ENCODE data around the gene CENPM. TPM values are rescaled to one million over a fixed set of nuclear protein-coding genes. Genes with fewer than 3 reads are reported as not detected.

The CENPM gene
- total and polyA plus RNA-seq, 5 donors, result 0.23 to 1.8 (median 1.4) TPM; not detected in 2

DNA sequence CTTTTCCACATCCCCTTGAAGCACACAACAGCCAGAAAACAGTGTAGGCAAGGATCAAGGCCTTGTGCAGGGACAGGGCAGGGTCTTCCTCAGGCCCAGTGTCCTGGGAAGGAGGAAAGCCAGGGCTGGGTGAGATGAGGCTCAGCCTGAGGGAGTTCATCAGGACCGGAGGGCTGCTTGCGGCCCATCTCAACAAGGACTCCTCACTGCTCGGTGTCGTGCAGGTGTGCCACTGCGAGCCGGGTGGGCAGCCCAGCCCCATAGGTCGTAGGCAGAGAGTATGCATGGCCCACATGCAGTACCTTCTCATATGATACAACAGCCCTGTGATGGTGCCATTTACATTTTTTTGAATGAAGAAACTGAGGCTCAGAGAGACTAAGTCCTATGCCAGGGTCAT lies 44.9 kb downstream of the CENPM start:
- intact Hi-C loops (cut with DNase I), result no loop called here
- DNase-seq (no peak), ATAC-seq (no peak)
- Histone ChIP-seq H3K4me1 (ENCODE audit: control insufficient read depth, insufficient read depth, low read length) (no peaks in the 10 kb centered on the region), H3K9me3 (ENCODE audit: control insufficient read depth, low read length) (no peaks in the 10 kb centered on the region), H3K27me3 (ENCODE audit: control insufficient read depth, insufficient read depth) (no peaks in the 10 kb centered on the region), H3K4me3 (ENCODE audit: low read length) (no peak overlapping the region), H3K27ac (ENCODE audit: low read length) (no peak overlapping the region)
- WGBS, result 93% methylated on average over 7 of the region's 7 CpGs

DNA sequence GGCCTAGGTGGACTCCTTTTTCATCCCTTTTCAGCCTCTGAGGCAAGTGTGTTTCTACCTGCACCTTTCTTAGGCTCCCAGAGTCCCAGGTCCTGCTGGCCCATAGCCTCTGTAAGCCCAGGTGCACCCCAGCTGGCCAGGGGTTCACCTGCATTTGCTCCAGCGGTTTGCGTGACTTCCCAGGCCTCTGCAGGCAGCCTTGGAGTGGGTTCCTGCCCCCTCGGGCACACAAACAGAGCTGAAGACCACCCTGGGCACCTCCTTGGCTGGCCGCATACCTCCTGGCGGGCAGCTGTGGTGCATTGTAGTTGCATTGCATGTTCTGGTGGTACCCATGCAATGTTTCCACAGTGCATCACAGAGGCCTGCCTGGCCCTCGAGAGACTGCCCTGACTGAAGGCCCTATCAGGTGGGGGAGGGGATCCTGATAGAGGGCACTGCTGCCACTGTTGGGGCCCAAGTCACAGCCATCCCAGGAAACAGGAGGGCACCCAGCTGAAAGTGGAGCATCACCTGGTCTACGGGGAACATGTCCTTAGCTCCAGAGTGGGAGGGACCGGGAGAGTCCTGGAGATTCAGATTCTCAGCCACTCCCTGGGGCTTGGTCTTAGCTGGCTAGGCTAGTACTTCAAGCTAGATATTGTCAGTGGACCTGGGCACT lies 46.2 kb downstream of the CENPM start:
- ATAC-seq, result no peak
- intact Hi-C loops (cut with DNase I), result no loop called here
- no peaks in the 10 kb centered on the region for H3K27me3 ChIP-seq (ENCODE audit: control insufficient read depth, insufficient read depth)
- no peaks in the 10 kb centered on the region for H3K4me1 ChIP-seq (ENCODE audit: control insufficient read depth, insufficient read depth, low read length)
- H3K27ac ChIP-seq (ENCODE audit: low read length), result no peak overlapping the region
- no peak for DNase-seq
- no peaks in the 10 kb centered on the region for H3K9me3 ChIP-seq (ENCODE audit: control insufficient read depth, low read length)
- H3K4me3 ChIP-seq (ENCODE audit: low read length), result no peak overlapping the region
- WGBS, result 92% methylated on average over 8 of the region's 8 CpGs

- intact Hi-C loops (cut with DNase I), result no loop called here
- H3K27ac ChIP-seq (ENCODE audit: low read length), result peak overlapping the region; percentile 74
- DNase-seq, result peak in 2 of 3 donors; percentile 30 to 72
- no peaks in the 10 kb centered on the region for H3K9me3 ChIP-seq (ENCODE audit: control insufficient read depth, low read length)
- no peak overlapping the region for H3K4me3 ChIP-seq (ENCODE audit: low read length)
- no peaks in the 10 kb centered on the region for H3K4me1 ChIP-seq (ENCODE audit: control insufficient read depth, insufficient read depth, low read length)
- no peaks in the 10 kb centered on the region for H3K27me3 ChIP-seq (ENCODE audit: control insufficient read depth, insufficient read depth)
- WGBS, result 77% methylated on average over 13 of the region's 13 CpGs
- peak; percentile 11 to 36 for ATAC-seq
Measured at GRCh38 chr22:41899992-41900651, 46.8 kb downstream of the CENPM start.

GRCh38 chr22:41899110-41899509 lies 47.8 kb downstream of the CENPM start:
- intact Hi-C loops (cut with DNase I), result no loop called here
- Histone ChIP-seq H3K9me3 (ENCODE audit: control insufficient read depth, low read length) (no peaks in the 10 kb centered on the region), H3K4me1 (ENCODE audit: control insufficient read depth, insufficient read depth, low read length) (no peaks in the 10 kb centered on the region), H3K27me3 (ENCODE audit: control insufficient read depth, insufficient read depth) (no peaks in the 10 kb centered on the region), H3K4me3 (ENCODE audit: low read length) (no peak overlapping the region), H3K27ac (ENCODE audit: low read length) (peak overlapping the region; percentile 74)
- no peak for DNase-seq
- WGBS, result 74% methylated on average over 5 of the region's 5 CpGs
- peak; percentile 27 to 36 for ATAC-seq

- H3K9me3 ChIP-seq (ENCODE audit: control insufficient read depth, low read length), result no peaks in the 10 kb centered on the region
- H3K4me1 ChIP-seq (ENCODE audit: control insufficient read depth, insufficient read depth, low read length), result no peaks in the 10 kb centered on the region
- peak overlapping the region; percentile 26 for H3K27ac ChIP-seq (ENCODE audit: low read length)
- no peak for DNase-seq
- H3K27me3 ChIP-seq (ENCODE audit: control insufficient read depth, insufficient read depth), result no peaks in the 10 kb centered on the region
- 74% methylated on average over 11 of the region's 11 CpGs for WGBS
- no peak overlapping the region for H3K4me3 ChIP-seq (ENCODE audit: low read length)
- intact Hi-C loops (cut with DNase I), result no loop called here
- peak in 1 of 2 donors; percentile 37 for ATAC-seq
Measured at GRCh38 chr22:41898645-41899044, 48.3 kb downstream of the CENPM start.

GRCh38 chr22:41893591-41894375 lies 53.2 kb downstream of the CENPM start:
- intact Hi-C loops (cut with DNase I), result no loop called here
- ATAC-seq, result peak; percentile 60 to 83
- DNase-seq, result no peak
- WGBS, result 62% methylated on average over 7 of the region's 7 CpGs
- Histone ChIP-seq H3K4me1 (ENCODE audit: control insufficient read depth, insufficient read depth, low read length) (peaks cover 8% of the 10 kb centered on the region), H3K4me3 (ENCODE audit: low read length) (no peak overlapping the region), H3K9me3 (ENCODE audit: control insufficient read depth, low read length) (no peaks in the 10 kb centered on the region), H3K27ac (ENCODE audit: low read length) (peak overlapping the region; percentile 54), H3K27me3 (ENCODE audit: control insufficient read depth, insufficient read depth) (no peaks in the 10 kb centered on the region)

DNA sequence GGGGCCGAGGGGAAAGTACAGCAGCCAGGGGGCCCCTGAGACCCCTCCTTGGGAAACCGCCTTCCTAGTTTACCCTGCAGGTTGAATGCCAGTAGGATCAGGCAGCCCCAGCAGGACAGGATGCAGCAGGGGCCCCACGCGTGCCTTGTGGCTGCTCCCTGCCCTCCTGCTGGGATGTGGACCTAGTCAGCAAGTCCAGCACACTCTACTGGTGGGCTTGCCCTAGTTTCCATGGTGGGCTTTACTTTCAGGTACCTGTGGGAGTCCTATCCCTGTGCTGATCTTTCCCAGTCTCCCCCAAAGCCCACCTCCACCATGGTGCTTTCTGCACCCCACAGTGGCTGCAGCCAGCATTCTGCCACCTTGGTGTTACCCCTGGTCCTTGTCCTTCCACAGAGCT lies 54.2 kb downstream of the CENPM start:
- Histone ChIP-seq H3K27ac (ENCODE audit: low read length) (peak overlapping the region; percentile 38), H3K27me3 (ENCODE audit: control insufficient read depth, insufficient read depth) (no peaks in the 10 kb centered on the region), H3K4me1 (ENCODE audit: control insufficient read depth, insufficient read depth, low read length) (peaks cover 8% of the 10 kb centered on the region), H3K4me3 (ENCODE audit: low read length) (no peak overlapping the region), H3K9me3 (ENCODE audit: control insufficient read depth, low read length) (no peaks in the 10 kb centered on the region)
- ATAC-seq (no peak), DNase-seq (no peak)
- intact Hi-C loops (cut with DNase I), result no loop called here
- WGBS, result 86% methylated on average over 4 of the region's 4 CpGs

- 70% methylated on average over 9 of the region's 9 CpGs for WGBS
- intact Hi-C loops (cut with DNase I), result no loop called here
- peaks cover 8% of the 10 kb centered on the region for H3K4me1 ChIP-seq (ENCODE audit: control insufficient read depth, insufficient read depth, low read length)
- H3K4me3 ChIP-seq (ENCODE audit: low read length), result no peak overlapping the region
- no peaks in the 10 kb centered on the region for H3K9me3 ChIP-seq (ENCODE audit: control insufficient read depth, low read length)
- H3K27me3 ChIP-seq (ENCODE audit: control insufficient read depth, insufficient read depth), result no peaks in the 10 kb centered on the region
- ATAC-seq (peak; percentile 50 to 74), DNase-seq (no peak)
- peak overlapping the region; percentile 97 for H3K27ac ChIP-seq (ENCODE audit: low read length)
Measured at GRCh38 chr22:41891407-41891806, 55.5 kb downstream of the CENPM start.

Small RNAs within 50 kb of the gene (microRNA-seq; reads per million reads assigned to microRNA genes)
- 20.6 to 78.7 reads per million in 2 donors for gene MIR33A

Other genes with a start within 250 kb of the CENPM start
- gene MEI1, start 247.6 kb downstream of the CENPM start, total RNA-seq, result 1 to 10 TPM in 2 of 4 donors, under 1 TPM in 2; 0.64 to 1.3 (median 1.1) TPM
- gene MEI1, start 247.6 kb downstream of the CENPM start, polyA plus RNA-seq, result 0.34 TPM
- 1 to 10 TPM; 4.1 to 6.6 (median 5.1) TPM for gene CCDC134, start 146.5 kb downstream of the CENPM start, total RNA-seq
- 2.2 TPM for gene CCDC134, start 146.5 kb downstream of the CENPM start, polyA plus RNA-seq
- gene SREBF2, start 114.0 kb downstream of the CENPM start, total RNA-seq, result 100 to 1,000 TPM in 2 of 4 donors, 10 to 100 TPM in 2; 77.8 to 119 (median 106) TPM
- gene SREBF2, start 114.0 kb downstream of the CENPM start, polyA plus RNA-seq, result 71.2 TPM
- 1 to 10 TPM; 1.1 to 8.5 (median 2.6) TPM for gene SHISA8, start 32.1 kb downstream of the CENPM start, total RNA-seq
- gene SHISA8, start 32.1 kb downstream of the CENPM start, polyA plus RNA-seq, result 0.95 TPM
- gene TNFRSF13C, start 20.3 kb downstream of the CENPM start, total RNA-seq, result under 1 TPM; 0.19 to 0.96 (median 0.55) TPM
- gene TNFRSF13C, start 20.3 kb downstream of the CENPM start, polyA plus RNA-seq, result 0.41 TPM
- under 1 TPM; 0.09 to 0.39 (median 0.14) TPM for gene SEPTIN3, start 22.3 kb upstream of the CENPM start, total RNA-seq
- 0.14 TPM for gene SEPTIN3, start 22.3 kb upstream of the CENPM start, polyA plus RNA-seq
- under 1 TPM; 0.49 to 0.59 (median 0.51) TPM for gene WBP2NL, start 51.6 kb upstream of the CENPM start, total RNA-seq
- gene WBP2NL, start 51.6 kb upstream of the CENPM start, polyA plus RNA-seq, result 0.20 TPM
- gene NAGA, start 123.7 kb upstream of the CENPM start, total RNA-seq, result 10 to 100 TPM; 14.6 to 16.3 (median 15.4) TPM
- 9.4 TPM for gene NAGA, start 123.7 kb upstream of the CENPM start, polyA plus RNA-seq
- gene PHETA2, start 127.1 kb upstream of the CENPM start, total RNA-seq, result 10 to 100 TPM in 1 of 4 donors, 1 to 10 TPM in 3; 7.4 to 11.5 (median 7.9) TPM
- gene PHETA2, start 127.1 kb upstream of the CENPM start, polyA plus RNA-seq, result 6.4 TPM
- 100 to 1,000 TPM; 124 to 190 (median 153) TPM for gene SMDT1, start 132.5 kb upstream of the CENPM start, total RNA-seq
- 188 TPM for gene SMDT1, start 132.5 kb upstream of the CENPM start, polyA plus RNA-seq
- gene NDUFA6, start 143.6 kb upstream of the CENPM start, total RNA-seq, result 100 to 1,000 TPM; 212 to 255 (median 231) TPM
- 467 TPM for gene NDUFA6, start 143.6 kb upstream of the CENPM start, polyA plus RNA-seq
- under 1 TPM; 0.19 to 0.29 (median 0.23) TPM for gene CYP2D6, start 183.7 kb upstream of the CENPM start, total RNA-seq
- 0.29 TPM for gene CYP2D6, start 183.7 kb upstream of the CENPM start, polyA plus RNA-seq

Data from right cardiac atrium (tissue), 5 donors.